IMR-90 (cell line): ENCODE results near the gene SCPEP1.

Experiments used
- BHLHE40 ChIP-seq: fragments of 150-350 bp; IDR thresholded peaks from 2 replicates; pipeline ENCODE4 v1.6.1; 2016; ENCODE audit warnings: mild to moderate bottlenecking, low read depth, low read length
- CEBPB ChIP-seq: IDR thresholded peaks from 2 replicates; pipeline ENCODE4 v1.6.1; 2012; ENCODE audit warnings: low read depth, low read length, improper control_type of control experiment
- CTCF ChIP-seq: conservative IDR thresholded peaks from 2 replicates; pipeline ENCODE4 v1.5.1; 2012; ENCODE audit warnings: mild to moderate bottlenecking, low read depth, low read length, improper control_type of control experiment
- ELK1 ChIP-seq: fragments of 150-350 bp; IDR thresholded peaks from 2 replicates; pipeline ENCODE4 v1.6.1; 2016; ENCODE audit warnings: low read depth, mild to moderate bottlenecking, low read length, moderate library complexity, borderline replicate concordance
- FOS ChIP-seq: fragments of 150-350 bp; IDR thresholded peaks from 2 replicates; pipeline ENCODE4 v1.6.1; 2016; ENCODE audit warnings: low read depth, low read length
- MAFK ChIP-seq: IDR thresholded peaks from 2 replicates; pipeline ENCODE4 v1.6.1; 2012; ENCODE audit warnings: low read depth, low read length, improper control_type of control experiment
- MAZ ChIP-seq: IDR thresholded peaks from 2 replicates; pipeline ENCODE4 v1.6.1; 2012; ENCODE audit warnings: low read depth, mild to moderate bottlenecking, low read length, improper control_type of control experiment, moderate library complexity, borderline replicate concordance
- MXI1 ChIP-seq: IDR thresholded peaks from 2 replicates; pipeline ENCODE4 v1.6.1; 2012; ENCODE audit warnings: low read depth, mild to moderate bottlenecking, low read length, moderate library complexity, borderline replicate concordance
- NFE2L2 ChIP-seq: fragments of 150-350 bp; IDR thresholded peaks from 2 replicates; pipeline ENCODE4 v1.6.1; 2016; ENCODE audit warnings: low read depth, mild to moderate bottlenecking, low read length
- POLR2A ChIP-seq: IDR thresholded peaks from 2 replicates; pipeline ENCODE4 v1.6.1; 2012; ENCODE audit warnings: mild to moderate bottlenecking, low read depth, low read length
- RAD21 ChIP-seq: IDR thresholded peaks from 2 replicates; pipeline ENCODE4 v1.6.1; 2012; ENCODE audit warnings: low read length, improper control_type of control experiment
- RFX5 ChIP-seq: IDR thresholded peaks from 2 replicates; pipeline ENCODE4 v1.8.0; 2012; ENCODE audit warnings: low read depth, mild to moderate bottlenecking, low read length, moderate library complexity
- SMC3 ChIP-seq: fragments of 150-350 bp; IDR thresholded peaks from 2 replicates; pipeline ENCODE4 v1.6.1; 2016; ENCODE audit warnings: low read depth, mild to moderate bottlenecking, antibody characterized with exemption, low read length, moderate library complexity
- USF2 ChIP-seq: fragments of 150-350 bp; IDR thresholded peaks from 2 replicates; pipeline ENCODE4 v1.6.1; 2017; ENCODE audit warnings: mild to moderate bottlenecking, antibody characterized with exemption, low read length, low read depth

DNA sequence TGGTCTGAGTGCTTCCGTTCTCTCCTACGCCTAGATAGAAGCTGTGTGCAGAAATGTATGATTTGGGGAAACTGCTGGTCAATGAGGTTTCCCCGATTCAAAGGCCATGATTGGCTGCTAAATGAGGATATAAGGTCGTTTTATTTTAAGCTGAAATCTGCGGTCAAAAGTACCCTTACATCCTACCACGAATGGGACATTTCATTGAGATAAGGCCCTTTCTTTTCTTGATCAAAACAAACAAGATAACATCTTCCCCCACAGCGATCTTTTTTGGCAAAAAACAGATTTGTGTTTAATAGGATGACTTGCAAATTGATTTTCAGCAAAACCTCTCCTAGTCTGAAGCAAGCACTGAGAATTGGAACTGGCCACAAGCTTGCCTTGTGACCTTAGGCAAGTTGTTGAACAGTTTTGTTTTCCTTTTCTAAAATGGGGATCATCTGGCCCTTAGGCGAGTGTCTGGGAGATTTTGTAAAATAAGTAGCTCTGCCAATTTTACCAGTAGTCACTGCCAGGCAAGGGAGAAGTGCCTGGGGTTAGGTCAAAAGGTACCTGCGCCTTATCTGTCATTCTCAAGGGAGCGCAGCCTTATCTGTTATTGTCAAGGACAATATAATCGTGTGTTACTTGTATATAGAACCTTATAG is 635 bp downstream of the SCPEP1 start:
- TF ChIP-seq CTCF: no peak
- no peak for TF ChIP-seq POLR2A
- no peak for TF ChIP-seq USF2
- TF ChIP-seq FOS: no peak
- TF ChIP-seq NFE2L2: peak; percentile 47; the same call in 1 of the 2 replicates
- TF ChIP-seq RAD21: no peak
- TF ChIP-seq RFX5: no peak
- TF ChIP-seq MAZ: no peak
- TF ChIP-seq SMC3: no peak
- no peak for TF ChIP-seq MAFK
- no peak for TF ChIP-seq MXI1
- TF ChIP-seq CEBPB: no peak
- no peak for TF ChIP-seq BHLHE40
- no peak for TF ChIP-seq ELK1
